Left cardiac atrium (tissue), 4 donors: ENCODE results near the gene TCF25. TPM values are rescaled to one million over a fixed set of nuclear protein-coding genes. Genes with fewer than 3 reads are reported as not detected.
A peak's percentile ranks its signal among the peaks of the same experiment; 100 is the strongest.
"Not testable (repeated sequence)": the region's sequence is repeated elsewhere in the genome, so short reads cannot be mapped to it uniquely, and the experiment has no call there.

Experiments
- ATAC-seq, 2 donors: fragments of 200-7000 bp; cut with Tn5 transposase; one replicate each; pipeline ENCODE4 v1.9.1; 2020; ENCODE audit warnings: mild to moderate bottlenecking in 2 of 2, moderate library complexity in 2 of 2
- DNase-seq: peaks from one replicate; pipeline ENCODE4 v3.0.0-alpha.2; 2020
- intact Hi-C, 2 donors: fragments of 100-400 bp; cut with DNase I; formaldehyde crosslinking; loops; one replicate each; pipeline versions ENCODE4 v1.14.1 to v1.15.1; 2022 to 2023
- total RNA-seq, 2 donors: library from RNA; stranded (reverse); fragmentation: NEBNext Ultra II Directional; extraction: Animal tissue kit (Norgen Biotek cat#: 25700); gene quantifications; one replicate each; pipeline ENCODE4 v1.2.1, GENCODE V29; 2021
- donor health status: DM: no; HTN: yes; CAD: no.
- donor health status: DM: no; HTN: yes; CAD: no; lungs with severe emphysema.
- donor health status: DM: yes; HTN: yes; CAD: no.
- donor health status: Dilated cardiomyopathy.

The TCF25 gene
- total RNA-seq, 2 donors from 2014 or later, result 85.7 to 131 TPM

DNA sequence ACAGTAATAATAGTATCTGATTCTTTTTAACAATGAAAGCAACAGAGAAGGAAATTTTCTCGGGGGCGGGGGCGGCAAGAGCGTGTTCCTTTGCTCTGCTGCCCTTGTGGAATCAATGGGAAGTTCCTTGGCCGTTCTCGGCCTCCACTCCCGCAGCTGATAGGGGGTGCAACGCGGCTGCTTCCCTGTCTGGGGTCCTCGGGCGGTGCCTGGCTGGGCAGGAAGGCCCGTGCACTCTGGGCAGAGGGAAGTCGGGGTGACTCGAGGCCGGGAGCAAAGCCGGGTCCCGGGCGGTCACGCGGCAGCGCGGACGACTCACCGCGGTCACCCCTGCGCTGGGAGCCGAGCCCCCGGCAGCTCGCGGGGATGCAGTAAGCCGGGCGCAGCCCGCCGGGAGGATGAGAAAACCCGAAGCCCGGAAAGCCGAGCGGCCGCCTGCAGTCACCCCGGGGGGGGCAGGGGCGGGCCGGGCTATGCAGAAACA lies 52.2 kb downstream of the TCF25 start:
- ATAC-seq (peak in 1 of 2 donors; percentile 0), DNase-seq (no peak)
- intact Hi-C loops, result no loop called here

DNA sequence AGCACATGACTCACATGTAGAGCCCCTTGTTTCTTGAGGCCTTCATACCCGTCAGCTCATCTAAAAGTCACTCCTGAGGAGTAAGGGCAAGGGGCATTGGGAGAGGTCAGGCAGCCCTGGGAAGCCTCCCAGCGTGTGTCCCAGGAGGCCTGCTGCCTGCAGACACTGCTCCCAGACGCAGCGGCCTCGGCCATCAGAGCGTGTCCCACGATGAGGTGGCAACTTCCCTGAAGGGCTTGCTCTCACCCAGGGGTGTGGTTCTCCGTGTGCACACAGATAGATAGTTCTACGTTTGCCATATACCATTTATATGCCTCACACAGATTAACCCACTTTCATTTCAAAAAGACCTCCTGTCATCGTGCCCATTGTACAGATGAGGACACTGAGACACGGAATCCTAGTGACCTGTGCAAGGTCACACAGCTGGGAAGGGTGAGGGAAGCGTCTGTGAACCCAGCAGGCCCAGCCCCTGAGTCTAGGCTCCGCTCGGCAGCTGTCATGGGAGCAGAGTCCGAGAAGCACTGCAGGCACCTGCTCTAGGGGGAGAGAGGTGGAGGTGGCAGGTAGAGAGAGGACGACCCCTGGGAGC lies 58.0 kb downstream of the TCF25 start:
- DNase-seq (no peak), ATAC-seq (no peak)
- intact Hi-C loops, result no loop called here

DNA sequence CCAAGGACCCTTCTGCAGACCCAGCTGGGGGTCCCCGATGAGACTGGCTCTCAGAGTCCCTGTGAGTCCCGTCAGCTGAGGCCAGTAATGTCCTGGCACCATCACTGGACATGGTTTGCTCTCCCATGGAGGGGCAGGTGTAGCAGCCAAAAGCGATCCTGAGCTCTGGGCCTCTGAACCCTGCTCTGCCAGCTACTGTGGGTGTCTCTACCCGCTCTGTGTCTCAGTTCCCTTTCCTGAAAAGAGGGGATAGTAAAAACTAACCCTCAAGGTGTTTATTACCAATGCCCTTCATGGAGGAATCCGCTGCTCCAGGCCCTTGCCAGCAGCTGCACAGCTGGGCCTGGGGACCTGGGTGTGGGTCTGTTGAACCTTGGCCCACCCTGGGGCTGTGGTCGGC lies 58.6 kb downstream of the TCF25 start:
- ATAC-seq (peak in 1 of 2 donors; percentile 12), DNase-seq (no peak)
- intact Hi-C loops, result no loop called here

DNA sequence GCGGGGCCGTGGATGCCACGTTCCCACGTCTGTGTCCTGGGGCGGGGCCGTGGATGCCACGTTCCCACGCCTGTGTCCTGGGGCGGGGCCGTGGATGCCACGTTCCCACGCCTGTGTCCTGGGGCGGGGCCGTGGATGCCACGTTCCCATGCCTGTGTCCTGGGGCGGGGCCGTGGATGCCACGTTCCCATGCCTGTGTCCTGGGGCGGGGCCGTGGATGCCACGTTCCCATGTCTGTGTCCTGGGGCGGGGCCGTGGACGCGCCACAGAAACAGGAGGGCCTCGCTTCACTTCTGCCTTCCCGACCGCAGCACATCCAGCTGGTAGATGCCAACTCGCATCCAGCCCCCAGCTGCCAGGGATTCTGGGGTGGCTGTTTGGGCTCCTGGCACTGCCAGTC lies 60.6 kb downstream of the TCF25 start:
- ATAC-seq, DNase-seq, intact Hi-C loops: not testable (repeated sequence)

DNA sequence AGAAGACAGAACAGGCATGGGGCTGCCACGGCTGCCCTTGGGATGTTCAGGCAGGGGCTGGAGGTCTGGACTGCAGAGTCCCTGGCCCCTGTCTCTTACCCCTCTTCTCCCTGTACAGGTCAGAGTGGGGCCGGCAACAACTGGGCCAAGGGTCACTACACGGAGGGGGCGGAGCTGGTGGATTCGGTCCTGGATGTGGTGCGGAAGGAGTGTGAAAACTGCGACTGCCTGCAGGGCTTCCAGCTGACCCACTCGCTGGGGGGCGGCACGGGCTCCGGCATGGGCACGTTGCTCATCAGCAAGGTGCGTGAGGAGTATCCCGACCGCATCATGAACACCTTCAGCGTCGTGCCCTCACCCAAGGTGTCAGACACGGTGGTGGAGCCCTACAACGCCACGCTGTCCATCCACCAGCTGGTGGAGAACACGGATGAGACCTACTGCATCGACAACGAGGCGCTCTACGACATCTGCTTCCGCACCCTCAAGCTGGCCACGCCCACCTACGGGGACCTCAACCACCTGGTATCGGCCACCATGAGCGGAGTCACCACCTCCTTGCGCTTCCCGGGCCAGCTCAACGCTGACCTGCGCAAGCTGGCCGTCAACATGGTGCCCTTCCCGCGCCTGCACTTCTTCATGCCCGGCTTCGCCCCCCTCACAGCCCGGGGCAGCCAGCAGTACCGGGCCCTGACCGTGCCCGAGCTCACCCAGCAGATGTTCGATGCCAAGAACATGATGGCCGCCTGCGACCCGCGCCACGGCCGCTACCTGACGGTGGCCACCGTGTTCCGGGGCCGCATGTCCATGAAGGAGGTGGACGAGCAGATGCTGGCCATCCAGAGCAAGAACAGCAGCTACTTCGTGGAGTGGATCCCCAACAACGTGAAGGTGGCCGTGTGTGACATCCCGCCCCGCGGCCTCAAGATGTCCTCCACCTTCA lies 61.5 kb downstream of the TCF25 start:
- DNase-seq, result no peak
- intact Hi-C loops, result no loop called here
- ATAC-seq, result no peak

DNA sequence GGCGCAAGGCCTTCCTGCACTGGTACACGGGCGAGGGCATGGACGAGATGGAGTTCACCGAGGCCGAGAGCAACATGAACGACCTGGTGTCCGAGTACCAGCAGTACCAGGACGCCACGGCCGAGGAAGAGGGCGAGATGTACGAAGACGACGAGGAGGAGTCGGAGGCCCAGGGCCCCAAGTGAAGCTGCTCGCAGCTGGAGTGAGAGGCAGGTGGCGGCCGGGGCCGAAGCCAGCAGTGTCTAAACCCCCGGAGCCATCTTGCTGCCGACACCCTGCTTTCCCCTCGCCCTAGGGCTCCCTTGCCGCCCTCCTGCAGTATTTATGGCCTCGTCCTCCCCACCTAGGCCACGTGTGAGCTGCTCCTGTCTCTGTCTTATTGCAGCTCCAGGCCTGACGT lies 62.2 kb downstream of the TCF25 start:
- intact Hi-C loops, DNase-seq, ATAC-seq: not testable (repeated sequence)

DNA sequence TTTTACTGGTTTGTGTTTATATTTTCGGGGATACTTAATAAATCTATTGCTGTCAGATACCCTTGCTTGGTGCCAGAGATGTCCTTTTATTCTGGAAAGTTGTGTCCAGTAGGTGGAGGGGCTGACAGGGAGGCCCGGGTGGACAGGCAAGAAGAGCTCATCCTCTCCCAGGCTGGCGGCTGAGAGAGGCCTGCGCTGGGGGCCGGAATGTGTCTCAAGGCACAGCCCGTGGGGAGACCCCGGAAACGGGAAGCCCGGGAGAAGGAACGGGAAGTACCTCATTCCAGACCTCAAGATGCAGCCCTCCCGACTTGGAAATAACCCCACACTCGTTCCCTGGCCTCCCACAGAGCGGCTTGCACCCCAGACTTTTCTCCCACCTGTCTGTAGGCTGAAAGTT lies 62.6 kb downstream of the TCF25 start:
- ATAC-seq (no peak), DNase-seq (no peak)
- intact Hi-C loops, result no loop called here

DNA sequence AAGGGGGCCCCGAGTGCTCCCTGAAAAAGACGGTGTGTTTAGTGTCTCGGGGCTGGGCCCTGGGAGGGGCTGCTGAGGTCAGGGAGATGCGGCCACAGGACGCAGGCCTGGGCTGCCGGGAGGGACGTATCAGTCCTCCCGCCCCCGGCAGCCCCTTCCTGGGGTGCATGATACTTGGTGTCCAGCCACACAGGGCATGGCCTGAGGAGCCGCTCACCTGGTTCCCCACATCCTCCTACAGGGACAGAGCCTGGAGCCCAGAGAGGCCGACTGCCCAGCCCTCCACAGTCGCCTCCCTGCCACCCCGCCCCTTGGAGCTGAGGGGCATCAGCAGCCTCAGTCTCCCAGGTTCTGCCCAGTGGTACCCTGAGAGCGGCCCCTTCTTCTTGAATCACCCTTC lies 63.1 kb downstream of the TCF25 start:
- intact Hi-C loops, result no loop called here
- DNase-seq, result no peak
- ATAC-seq, result no peak

DNA sequence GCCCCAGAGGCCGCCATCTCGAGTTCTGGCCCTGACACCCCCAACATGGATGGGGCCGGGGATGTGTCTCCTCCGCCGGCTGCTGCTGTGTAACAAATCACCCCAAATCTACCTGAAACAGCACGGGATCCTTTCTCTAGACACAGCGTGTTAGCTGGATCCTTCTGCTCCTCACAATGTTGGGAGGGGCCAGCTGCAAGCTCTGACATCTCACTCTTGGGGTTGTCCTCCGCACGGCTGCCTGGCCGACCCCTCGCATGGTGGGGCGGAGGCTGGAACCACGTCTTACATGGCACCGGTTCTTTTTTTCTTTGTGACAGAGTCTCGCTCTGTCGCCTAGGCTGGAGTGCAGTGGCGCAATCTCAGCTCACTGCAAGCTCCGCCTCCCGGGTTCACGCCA lies 63.6 kb downstream of the TCF25 start:
- DNase-seq (no peak), ATAC-seq (no peak)
- intact Hi-C loops, result no loop called here

DNA sequence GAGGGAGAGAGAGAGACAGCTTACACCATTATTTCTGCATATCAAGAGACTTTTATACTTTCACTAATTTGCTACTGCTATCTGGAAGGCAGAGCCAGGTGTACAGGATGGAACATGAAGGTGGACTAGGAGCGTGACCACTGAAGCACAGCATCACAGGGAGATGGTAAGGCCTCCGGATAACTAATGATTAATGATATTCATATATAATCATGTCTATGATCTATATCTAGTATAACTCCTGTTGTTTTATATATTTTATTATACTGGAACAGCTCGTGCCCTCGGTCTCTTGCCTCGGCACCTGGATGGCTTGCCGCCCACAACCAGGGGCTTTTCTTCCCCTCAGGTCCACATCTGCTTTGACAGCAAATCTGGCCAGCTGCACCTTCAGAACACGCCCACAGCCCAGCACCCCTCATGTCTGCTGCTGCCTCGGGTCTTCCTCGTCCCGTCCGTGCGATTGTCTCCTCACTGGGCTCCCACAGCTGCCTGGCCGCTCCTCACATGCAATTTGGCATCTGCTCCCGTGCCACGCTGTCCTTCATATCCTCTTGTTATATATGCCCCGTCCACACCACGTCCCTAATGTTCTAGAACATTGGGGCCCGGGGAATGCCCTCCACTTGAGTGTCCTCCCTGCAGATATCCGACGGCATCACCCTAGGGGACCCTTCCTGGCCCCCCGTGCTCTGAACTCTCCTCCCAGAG lies 64.9 kb downstream of the TCF25 start:
- intact Hi-C loops, result no loop called here
- ATAC-seq (no peak), DNase-seq (no peak)

DNA sequence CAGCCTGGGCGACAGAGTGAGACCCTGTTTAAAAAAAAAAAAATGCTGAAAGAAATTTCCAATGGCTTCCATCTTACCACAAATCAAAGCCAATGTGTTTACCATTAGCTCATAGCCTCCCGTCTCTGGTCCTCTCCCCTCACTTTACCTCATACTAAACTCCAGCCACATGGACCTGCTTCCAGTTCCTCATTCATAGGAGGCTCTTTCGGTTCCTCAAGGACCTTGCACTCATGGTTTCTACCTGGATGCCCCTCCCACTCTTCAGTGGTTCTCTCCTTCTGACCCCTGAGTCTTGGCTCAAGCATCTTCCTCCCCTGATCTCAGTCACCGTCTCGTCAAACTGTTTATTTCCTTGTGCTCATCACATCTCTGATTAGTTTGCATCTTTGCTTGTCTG lies 71.4 kb downstream of the TCF25 start:
- no peak for ATAC-seq
- DNase-seq, result no peak
- intact Hi-C loops, result no loop called here

DNA sequence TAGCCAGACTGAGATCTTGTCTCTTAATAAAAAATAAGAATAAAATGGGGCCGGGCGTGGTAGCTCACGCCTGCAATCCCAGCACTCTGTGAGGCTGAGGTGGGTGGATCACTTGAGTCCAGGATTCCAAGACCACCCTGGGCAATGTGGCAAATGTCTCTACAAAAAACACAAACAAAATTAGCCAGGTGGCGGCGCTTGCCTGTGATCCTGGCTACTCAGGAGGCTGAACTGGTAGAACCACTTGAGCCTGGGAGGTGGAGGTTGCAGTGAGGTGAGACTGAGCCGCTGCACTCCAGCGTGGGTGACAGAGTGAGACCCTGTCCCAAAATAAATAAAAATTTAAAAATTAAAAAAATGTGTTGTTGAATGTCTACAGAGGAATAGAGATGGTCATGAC lies 72.3 kb downstream of the TCF25 start:
- intact Hi-C loops, result no loop called here
- no peak for ATAC-seq

DNA sequence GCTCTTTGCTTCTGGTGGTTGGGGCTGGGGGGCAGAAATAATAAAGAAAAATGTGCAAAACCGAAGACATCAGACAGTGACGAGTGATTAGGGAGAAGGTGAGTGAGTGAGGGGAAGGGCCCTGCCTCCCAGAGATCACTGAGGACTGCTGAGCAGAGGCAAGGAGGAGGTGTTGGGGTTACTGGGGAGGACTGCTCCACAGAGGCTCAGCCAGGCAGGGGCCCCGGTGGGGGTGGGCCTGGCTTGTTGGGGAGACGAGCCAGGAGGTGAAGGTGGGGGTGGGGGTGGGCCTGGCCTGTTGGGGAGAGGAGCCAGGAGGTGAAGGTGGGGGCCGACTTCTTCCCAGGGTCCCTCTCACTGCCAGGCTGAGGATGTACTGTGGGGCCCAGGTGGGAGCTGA lies 73.1 kb downstream of the TCF25 start:
- no peak for ATAC-seq
- no peak for DNase-seq
- intact Hi-C loops, result no loop called here

More for the DNA sequence above, 72.3 kb downstream of the TCF25 start:
- DNase-seq, result no peak

DNA sequence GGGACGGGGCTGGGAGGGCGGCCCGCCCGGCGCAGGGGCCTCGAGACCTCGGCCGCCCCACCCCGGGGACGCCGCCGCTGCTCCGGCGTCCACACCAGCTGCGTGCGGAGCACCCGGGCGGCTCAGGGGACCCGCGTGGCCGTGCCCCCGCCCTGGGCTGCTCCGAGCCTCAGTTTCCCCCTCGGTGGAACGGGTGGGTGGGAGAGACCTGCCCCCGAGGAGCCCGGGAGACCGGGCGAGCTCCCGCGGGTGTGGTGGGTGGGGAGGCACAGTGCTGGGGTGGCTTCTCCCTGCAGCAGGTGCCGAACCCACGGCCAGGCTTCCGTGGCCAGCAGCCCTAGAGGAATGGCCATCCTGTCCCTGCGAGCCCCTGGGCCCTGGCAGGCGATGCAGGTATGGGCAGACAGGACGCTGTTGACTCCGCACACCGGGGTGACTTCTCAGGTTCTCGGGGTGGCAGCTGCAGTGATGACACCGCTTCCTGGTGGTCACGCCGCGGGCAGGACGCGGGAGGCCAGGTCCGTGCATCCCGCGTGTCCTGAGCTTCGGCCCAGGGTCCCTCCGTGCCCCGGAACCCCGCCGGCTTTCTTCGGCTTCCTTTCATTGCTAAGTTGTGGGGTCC lies 75.8 kb downstream of the TCF25 start:
- DNase-seq (no peak), ATAC-seq (no peak)
- intact Hi-C loops, result no loop called here

DNA sequence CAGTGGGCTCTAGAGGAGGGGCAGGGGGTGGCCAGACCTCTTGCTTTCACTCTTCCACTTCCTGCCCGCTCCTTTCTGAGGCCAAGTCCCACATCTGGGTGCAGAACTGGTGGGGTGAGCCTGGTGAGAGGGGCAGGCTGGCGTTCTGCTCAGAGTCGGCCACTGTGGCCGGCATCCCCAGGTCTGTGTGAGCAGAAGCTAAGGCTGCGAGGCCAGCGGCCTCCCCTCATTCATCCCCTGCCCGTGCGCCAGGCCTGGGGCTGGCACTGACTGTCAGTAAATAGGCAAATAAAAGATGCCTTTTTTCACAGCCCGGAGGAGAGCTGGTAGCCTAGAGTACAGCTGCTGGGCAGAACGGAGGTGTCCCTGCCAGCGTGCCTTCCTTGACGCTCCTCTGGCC lies 76.4 kb downstream of the TCF25 start:
- intact Hi-C loops, result no loop called here
- no peak for ATAC-seq
- DNase-seq, result no peak

DNA sequence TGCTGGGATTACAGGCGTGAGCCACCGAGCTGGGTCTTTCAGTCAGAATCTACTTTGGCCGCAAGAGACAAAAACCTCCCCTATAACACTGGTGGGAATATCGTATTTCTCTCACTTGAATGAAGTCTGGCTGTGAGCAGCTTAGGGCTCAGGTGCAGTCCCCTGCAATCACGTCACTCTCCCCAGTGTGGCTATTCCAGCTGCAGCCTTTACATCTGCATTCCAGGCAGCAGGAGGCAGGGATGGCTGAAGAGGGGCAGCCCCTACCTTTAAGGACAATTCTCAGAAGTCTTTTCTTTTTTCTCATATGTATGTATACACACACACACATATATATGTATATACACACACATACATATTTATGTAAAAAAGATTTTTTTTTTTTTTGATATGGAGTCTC lies 78.1 kb downstream of the TCF25 start:
- no peak for DNase-seq
- ATAC-seq, result no peak
- intact Hi-C loops, result no loop called here

DNA sequence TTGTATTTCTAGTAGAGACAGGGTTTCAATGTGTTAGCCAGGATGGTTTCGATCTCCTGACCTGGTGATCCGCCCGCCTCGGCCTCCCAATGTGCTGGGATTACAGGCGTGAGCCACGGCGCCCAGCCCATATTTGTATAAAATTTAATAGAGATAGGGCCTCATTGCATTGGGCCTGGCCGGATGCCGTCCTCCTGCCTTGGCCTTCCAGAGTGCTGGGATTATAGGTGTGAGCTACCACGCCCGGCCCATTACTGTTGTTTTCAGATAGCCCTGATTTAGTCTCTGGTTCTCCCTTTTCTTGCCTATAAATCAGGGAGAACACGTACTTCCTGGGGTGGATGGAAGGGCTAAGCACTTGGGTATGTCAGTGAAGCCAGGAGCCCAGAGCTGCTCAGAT lies 78.7 kb downstream of the TCF25 start:
- ATAC-seq, result no peak
- DNase-seq, result no peak
- intact Hi-C loops, result no loop called here

DNA sequence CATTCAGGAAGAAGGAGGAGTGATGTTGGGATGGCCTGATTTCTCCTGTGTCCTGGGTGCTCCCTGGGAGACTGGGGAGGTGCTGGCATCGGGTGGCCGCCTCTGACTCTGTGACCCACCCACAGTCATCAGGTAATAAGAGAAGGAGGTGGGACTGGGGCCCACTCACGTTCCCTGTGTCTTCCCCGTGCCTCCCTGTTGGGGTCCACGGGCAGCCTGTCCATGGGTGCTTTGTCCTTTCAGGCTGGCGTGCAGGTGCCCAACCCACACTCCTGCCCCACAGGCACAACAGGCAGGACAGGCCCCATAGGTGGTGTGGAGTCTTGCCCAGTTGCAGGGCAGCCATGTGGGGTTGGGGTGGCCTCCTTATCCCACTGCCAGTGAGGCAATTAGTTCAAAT lies 79.2 kb downstream of the TCF25 start:
- ATAC-seq, result no peak
- DNase-seq, result no peak
- intact Hi-C loops, result no loop called here

DNA sequence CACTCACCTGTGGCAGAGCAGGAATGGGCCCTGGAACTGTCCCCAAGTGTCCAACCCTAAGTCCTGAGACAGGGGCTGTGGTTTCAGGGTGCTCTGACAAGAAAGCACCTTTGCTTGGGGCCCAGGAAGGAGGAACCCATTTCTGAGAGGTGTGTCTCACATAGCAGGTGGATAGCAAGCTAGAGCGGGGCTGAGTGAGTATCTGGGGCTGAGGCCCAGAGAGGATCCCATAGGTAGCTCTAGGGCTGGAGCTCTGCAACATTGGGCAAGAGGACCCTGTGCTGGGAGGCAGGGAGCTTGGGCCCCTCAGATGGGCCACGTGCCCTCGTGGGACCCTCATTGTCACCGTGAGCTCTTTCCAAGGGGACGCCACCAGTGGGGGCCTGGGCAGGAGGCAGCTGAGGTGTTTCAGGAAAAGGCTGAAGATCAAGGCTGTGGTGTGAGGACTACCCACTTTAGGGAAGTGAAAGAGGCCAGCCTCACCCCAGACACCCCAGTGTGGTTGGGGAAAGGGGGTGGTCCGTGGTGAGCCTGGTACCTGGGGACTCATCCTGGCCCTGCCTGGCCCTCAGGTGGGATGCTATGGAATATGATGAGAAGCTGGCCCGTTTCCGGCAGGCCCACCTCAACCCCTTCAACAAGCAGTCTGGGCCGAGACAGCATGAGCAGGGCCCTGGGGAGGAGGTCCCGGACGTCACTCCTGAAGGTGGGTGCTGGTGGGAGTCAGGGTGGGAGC lies 80.4 kb downstream of the TCF25 start:
- intact Hi-C loops, result no loop called here
- no peak for ATAC-seq
- no peak for DNase-seq
